ENCODE data around the gene GIPC1.

DNA sequence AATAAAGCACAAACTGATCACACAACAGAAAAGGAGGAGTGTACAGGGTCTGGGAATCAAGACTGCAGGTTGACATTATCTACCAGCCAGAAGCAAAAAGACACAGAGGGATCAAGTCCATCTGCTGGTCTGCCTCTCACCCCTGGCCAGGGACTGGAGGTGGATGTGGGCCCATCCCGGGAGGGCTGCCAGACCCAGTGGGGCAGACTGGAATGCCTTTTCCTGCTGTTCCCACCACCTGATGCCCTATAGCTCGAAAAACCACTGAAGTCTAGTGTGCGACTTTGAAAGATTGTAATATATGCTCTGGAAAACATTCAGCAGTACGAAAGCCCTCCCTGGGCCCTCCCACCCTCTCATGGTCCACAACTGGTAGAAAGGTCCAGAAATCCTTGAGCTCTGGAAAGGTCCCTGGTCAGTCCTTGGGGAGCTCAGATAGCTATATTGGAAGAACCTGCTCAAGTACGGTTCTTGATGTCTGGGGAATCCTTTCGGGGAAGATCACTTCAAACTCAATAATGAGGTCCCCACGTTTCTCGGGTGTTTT lies 19.6 kb upstream of the GIPC1 start:
- TF ChIP-seq, protein P1, sequence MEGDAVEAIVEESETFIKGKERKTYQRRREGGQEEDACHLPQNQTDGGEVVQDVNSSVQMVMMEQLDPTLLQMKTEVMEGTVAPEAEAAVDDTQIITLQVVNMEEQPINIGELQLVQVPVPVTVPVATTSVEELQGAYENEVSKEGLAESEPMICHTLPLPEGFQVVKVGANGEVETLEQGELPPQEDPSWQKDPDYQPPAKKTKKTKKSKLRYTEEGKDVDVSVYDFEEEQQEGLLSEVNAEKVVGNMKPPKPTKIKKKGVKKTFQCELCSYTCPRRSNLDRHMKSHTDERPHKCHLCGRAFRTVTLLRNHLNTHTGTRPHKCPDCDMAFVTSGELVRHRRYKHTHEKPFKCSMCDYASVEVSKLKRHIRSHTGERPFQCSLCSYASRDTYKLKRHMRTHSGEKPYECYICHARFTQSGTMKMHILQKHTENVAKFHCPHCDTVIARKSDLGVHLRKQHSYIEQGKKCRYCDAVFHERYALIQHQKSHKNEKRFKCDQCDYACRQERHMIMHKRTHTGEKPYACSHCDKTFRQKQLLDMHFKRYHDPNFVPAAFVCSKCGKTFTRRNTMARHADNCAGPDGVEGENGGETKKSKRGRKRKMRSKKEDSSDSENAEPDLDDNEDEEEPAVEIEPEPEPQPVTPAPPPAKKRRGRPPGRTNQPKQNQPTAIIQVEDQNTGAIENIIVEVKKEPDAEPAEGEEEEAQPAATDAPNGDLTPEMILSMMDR (conservative IDR thresholded peaks at IDR 0.05), result no peak
- TF ChIP-seq EZH2 (IDR thresholded peaks at IDR 0.05; ENCODE audit: low read depth), result no peak

Data from PC-9 (cell line).